ENCODE measurements around the gene STRN4. TPM values are rescaled to one million over a fixed set of nuclear protein-coding genes. Genes with fewer than 3 reads are reported as not detected.

The STRN4 gene
- total RNA-seq, 4 donors from 2014 or later: 55.1 to 109 (median 81.8) TPM

GRCh38 chr19:46720503-46721239, 25.6 kb downstream of the STRN4 start:
- intact Hi-C loops (cut with DNase I; ENCODE audit: low total_unique reads): no loop called here
- DNase-seq: no peak

GRCh38 chr19:46719629-46720502, 26.4 kb downstream of the STRN4 start:
- Histone ChIP-seq H3K27me3 (no peaks in the 10 kb centered on the region), H3K27ac (peak overlapping the region in 1 of 2 donors; percentile 0), H3K9me3 (no peaks in the 10 kb centered on the region), H3K4me1 (peaks cover 7 to 9% of the 10 kb centered on the region in 2 donors), H3K36me3 (no peaks in the 10 kb centered on the region), H3K4me3 (no peak overlapping the region)
- intact Hi-C loops (cut with DNase I; ENCODE audit: low total_unique reads): no loop called here
- no peak for DNase-seq
- no peak for TF ChIP-seq POLR2A (IDR thresholded peaks at IDR 0.05)

More at GRCh38 chr19:46720503-46721239, 25.6 kb downstream of the STRN4 start:
- no peak overlapping the region for H3K4me3 ChIP-seq
- no peak for TF ChIP-seq POLR2A (IDR thresholded peaks at IDR 0.05)
- TF ChIP-seq CTCF (IDR thresholded peaks at IDR 0.05): no peak
- no peaks in the 10 kb centered on the region for H3K36me3 ChIP-seq
- no peaks in the 10 kb centered on the region for H3K9me3 ChIP-seq
- no peaks in the 10 kb centered on the region for H3K27me3 ChIP-seq
- peaks cover 0 to 4% of the 10 kb centered on the region in 2 donors for H3K4me1 ChIP-seq
- no peak overlapping the region for H3K27ac ChIP-seq

GRCh38 chr19:46718934-46719622, 27.2 kb downstream of the STRN4 start:
- TF ChIP-seq CTCF (IDR thresholded peaks at IDR 0.05): no peak
- TF ChIP-seq POLR2A (IDR thresholded peaks at IDR 0.05): no peak
- intact Hi-C loops (cut with DNase I; ENCODE audit: low total_unique reads): no loop called here
- Histone ChIP-seq H3K27ac (no peak overlapping the region), H3K4me3 (no peak overlapping the region), H3K36me3 (no peaks in the 10 kb centered on the region), H3K9me3 (no peaks in the 10 kb centered on the region), H3K27me3 (no peaks in the 10 kb centered on the region), H3K4me1 (peaks cover 8 to 9% of the 10 kb centered on the region in 2 donors)
- DNase-seq: no peak

- H3K27ac ChIP-seq: peak overlapping the region; percentile 90 to 92
- peaks cover 8 to 9% of the 10 kb centered on the region in 2 donors for H3K4me1 ChIP-seq
- no peaks in the 10 kb centered on the region for H3K27me3 ChIP-seq
- H3K4me3 ChIP-seq: no peak overlapping the region
- DNase-seq: no peak
- intact Hi-C loops (cut with DNase I; ENCODE audit: low total_unique reads): no loop called here
- H3K9me3 ChIP-seq: no peaks in the 10 kb centered on the region
- no peak for TF ChIP-seq CTCF (IDR thresholded peaks at IDR 0.05)
- no peak for TF ChIP-seq POLR2A (IDR thresholded peaks at IDR 0.05)
- no peaks in the 10 kb centered on the region for H3K36me3 ChIP-seq
Observed at GRCh38 chr19:46718157-46718933, 27.9 kb downstream of the STRN4 start.

GRCh38 chr19:46717716-46718143, 28.5 kb downstream of the STRN4 start:
- no peaks in the 10 kb centered on the region for H3K36me3 ChIP-seq
- no peaks in the 10 kb centered on the region for H3K9me3 ChIP-seq
- peaks cover 8 to 9% of the 10 kb centered on the region in 2 donors for H3K4me1 ChIP-seq
- no peaks in the 10 kb centered on the region for H3K27me3 ChIP-seq
- no peak for TF ChIP-seq POLR2A (IDR thresholded peaks at IDR 0.05)
- no peak for TF ChIP-seq CTCF (IDR thresholded peaks at IDR 0.05)
- H3K4me3 ChIP-seq: peak overlapping the region; percentile 68 to 91
- DNase-seq: no peak
- peak overlapping the region; percentile 90 to 92 for H3K27ac ChIP-seq
- intact Hi-C loops (cut with DNase I; ENCODE audit: low total_unique reads): no loop called here

All from uterus (tissue), 4 donors.